ENCODE data around the gene PUM2.

DNA sequence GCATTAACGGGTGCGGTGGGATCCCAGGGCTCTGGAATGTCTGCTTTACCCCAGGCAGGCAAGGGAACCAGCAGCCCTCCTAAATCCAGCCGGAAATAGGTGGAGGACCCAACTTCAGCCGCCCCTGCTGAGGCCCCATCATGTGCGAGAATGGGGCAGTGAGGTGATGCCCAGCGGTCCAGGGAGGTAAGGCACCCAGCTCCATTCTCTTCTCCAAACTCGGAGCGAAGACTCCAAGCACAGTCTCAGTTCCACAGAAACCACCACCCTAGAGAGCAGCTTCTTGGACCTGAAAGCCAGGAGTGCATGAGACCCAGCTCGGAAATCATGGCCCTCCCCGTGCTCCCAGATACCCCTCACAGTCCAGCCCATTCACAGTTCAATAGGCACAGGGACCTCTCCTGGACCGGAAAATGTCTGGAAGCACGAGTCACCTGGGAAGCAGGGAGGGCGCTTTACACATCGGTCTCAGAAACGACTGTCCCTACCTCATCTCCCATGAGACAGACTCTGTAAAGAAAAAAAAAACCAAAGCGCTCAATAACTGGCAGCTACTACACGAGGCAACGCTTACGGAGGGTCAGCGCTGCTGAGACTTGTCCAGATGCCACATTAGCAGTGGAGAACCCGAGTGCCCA is 127.8 kb downstream of the PUM2 start:
- TF ChIP-seq, protein P1, sequence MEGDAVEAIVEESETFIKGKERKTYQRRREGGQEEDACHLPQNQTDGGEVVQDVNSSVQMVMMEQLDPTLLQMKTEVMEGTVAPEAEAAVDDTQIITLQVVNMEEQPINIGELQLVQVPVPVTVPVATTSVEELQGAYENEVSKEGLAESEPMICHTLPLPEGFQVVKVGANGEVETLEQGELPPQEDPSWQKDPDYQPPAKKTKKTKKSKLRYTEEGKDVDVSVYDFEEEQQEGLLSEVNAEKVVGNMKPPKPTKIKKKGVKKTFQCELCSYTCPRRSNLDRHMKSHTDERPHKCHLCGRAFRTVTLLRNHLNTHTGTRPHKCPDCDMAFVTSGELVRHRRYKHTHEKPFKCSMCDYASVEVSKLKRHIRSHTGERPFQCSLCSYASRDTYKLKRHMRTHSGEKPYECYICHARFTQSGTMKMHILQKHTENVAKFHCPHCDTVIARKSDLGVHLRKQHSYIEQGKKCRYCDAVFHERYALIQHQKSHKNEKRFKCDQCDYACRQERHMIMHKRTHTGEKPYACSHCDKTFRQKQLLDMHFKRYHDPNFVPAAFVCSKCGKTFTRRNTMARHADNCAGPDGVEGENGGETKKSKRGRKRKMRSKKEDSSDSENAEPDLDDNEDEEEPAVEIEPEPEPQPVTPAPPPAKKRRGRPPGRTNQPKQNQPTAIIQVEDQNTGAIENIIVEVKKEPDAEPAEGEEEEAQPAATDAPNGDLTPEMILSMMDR (IDR thresholded peaks at IDR 0.05), result peak in 2 of 6 experiments; percentile 14 to 40
- no peak for TF ChIP-seq POLR2A (IDR thresholded peaks at IDR 0.05)

All from esophagus squamous epithelium (tissue), 4 donors.